ENCODE measurements around the gene BTBD9.

The BTBD9 gene

GRCh38 chr6:38155621-38156204 lies 484.0 kb downstream of the BTBD9 start:
- no peak for DNase-seq

GRCh38 chr6:38155144-38155543 lies 484.6 kb downstream of the BTBD9 start:
- no peak for DNase-seq

- DNase-seq: no peak
These were observed 485.0 kb downstream of the BTBD9 start for GRCh38 chr6:38154731-38155130.

GRCh38 chr6:38153798-38154345 lies 485.9 kb downstream of the BTBD9 start:
- DNase-seq: no peak

GRCh38 chr6:38153076-38153797 lies 486.5 kb downstream of the BTBD9 start:
- DNase-seq: no peak

- DNase-seq: no peak
These were observed 487.1 kb downstream of the BTBD9 start for GRCh38 chr6:38152620-38153019.

GRCh38 chr6:38151580-38152500 lies 487.9 kb downstream of the BTBD9 start:
- DNase-seq: no peak

GRCh38 chr6:38150681-38151296 lies 488.9 kb downstream of the BTBD9 start:
- DNase-seq: no peak

GRCh38 chr6:38150021-38150420 lies 489.7 kb downstream of the BTBD9 start:
- no peak for DNase-seq

GRCh38 chr6:38149531-38149930 lies 490.2 kb downstream of the BTBD9 start:
- DNase-seq: no peak

- DNase-seq: no peak
These were observed 491.1 kb downstream of the BTBD9 start for GRCh38 chr6:38148606-38149005.

- DNase-seq: no peak
These were observed 493.0 kb downstream of the BTBD9 start for GRCh38 chr6:38146734-38147027.

- DNase-seq: no peak
These were observed 493.6 kb downstream of the BTBD9 start for GRCh38 chr6:38146021-38146733.

GRCh38 chr6:38144365-38144945 lies 495.3 kb downstream of the BTBD9 start:
- no peak for DNase-seq

- DNase-seq: no peak
These were observed 496.3 kb downstream of the BTBD9 start for GRCh38 chr6:38143191-38144150.

GRCh38 chr6:38142178-38142902 lies 497.4 kb downstream of the BTBD9 start:
- no peak for DNase-seq

- no peak for DNase-seq
These were observed 498.0 kb downstream of the BTBD9 start for GRCh38 chr6:38141716-38142115.

- DNase-seq: no peak
These were observed 498.6 kb downstream of the BTBD9 start for GRCh38 chr6:38141085-38141484.

GRCh38 chr6:38138374-38138773 lies 501.4 kb downstream of the BTBD9 start:
- no peak for DNase-seq

- no peak for DNase-seq
These were observed 502.0 kb downstream of the BTBD9 start for GRCh38 chr6:38137608-38138265.

Data from NCI-H2029 treated with DMSO at 0.1 percent for 48 hours (cell line).